ENCODE results near the gene OR10R2.
"Not testable (repeated sequence)": the region's sequence is repeated elsewhere in the genome, so short reads cannot be mapped to it uniquely, and the experiment has no call there.

OR10R2 gene
- 0 reads per million in 4 experiments for total RNA-seq

- DNase-seq: no peak
These were observed at the start of gene OR10R2 for GRCh38 chr1:158471920-158472319. Gene OR10R2, plus strand, starts transcription at chr1:158472220. Its CDS starts 106 bp downstream, at chr1:158472326.

GRCh38 chr1:158425027-158425426 lies 47.0 kb upstream of the OR10R2 start:
- no peak for DNase-seq

GRCh38 chr1:158426137-158426536 lies 45.9 kb upstream of the OR10R2 start, which contains the start of gene OR10K2:
Gene OR10K2, minus strand, starts transcription at chr1:158426237. Its CDS starts 5,371 bp downstream, at chr1:158420866.
- no peak for DNase-seq

GRCh38 chr1:158430163-158430562 lies 41.9 kb upstream of the OR10R2 start:
- not testable (repeated sequence) for DNase-seq

GRCh38 chr1:158434741-158435140 lies 37.3 kb upstream of the OR10R2 start:
- DNase-seq: no peak

GRCh38 chr1:158445376-158445775 lies 26.6 kb upstream of the OR10R2 start:
- DNase-seq: no peak

- DNase-seq: no peak
These were observed 17.5 kb upstream of the OR10R2 start for GRCh38 chr1:158454537-158454936.

- DNase-seq: no peak
These were observed 14.8 kb upstream of the OR10R2 start for GRCh38 chr1:158457246-158457645.

- DNase-seq: no peak
These were observed 13.8 kb upstream of the OR10R2 start for GRCh38 chr1:158458263-158458662.

GRCh38 chr1:158461534-158461933 lies 10.5 kb upstream of the OR10R2 start, which contains the start of gene OR10K1:
Gene OR10K1, plus strand, starts transcription at chr1:158461834. Its CDS starts 3,728 bp downstream, at chr1:158465562.
- no peak for DNase-seq

GRCh38 chr1:158485455-158485854 lies 13.4 kb downstream of the OR10R2 start:
- no peak for DNase-seq

GRCh38 chr1:158491316-158491715 lies 19.3 kb downstream of the OR10R2 start:
- no peak for DNase-seq

- DNase-seq: no peak
These were observed 21.0 kb downstream of the OR10R2 start for GRCh38 chr1:158493054-158493453.

- DNase-seq: no peak
These were observed 22.8 kb downstream of the OR10R2 start for GRCh38 chr1:158494796-158495195.

GRCh38 chr1:158496374-158496773 lies 24.4 kb downstream of the OR10R2 start:
- no peak for DNase-seq

- no peak for DNase-seq
These were observed 34.5 kb downstream of the OR10R2 start for GRCh38 chr1:158506369-158506987.

GRCh38 chr1:158507511-158507910 lies 35.5 kb downstream of the OR10R2 start:
- no peak for DNase-seq

- no peak for DNase-seq
These were observed 37.6 kb downstream of the OR10R2 start for GRCh38 chr1:158509471-158510156.

GRCh38 chr1:158516966-158517365 lies 44.9 kb downstream of the OR10R2 start:
- no peak for DNase-seq

GRCh38 chr1:158520021-158520420 lies 48.0 kb downstream of the OR10R2 start:
- DNase-seq: no peak

- no peak for DNase-seq
These were observed 49.1 kb downstream of the OR10R2 start for GRCh38 chr1:158520955-158521665.

- DNase-seq: no peak
These were observed 49.6 kb downstream of the OR10R2 start for GRCh38 chr1:158521666-158522058.

GRCh38 chr1:158527190-158527815 lies 55.3 kb downstream of the OR10R2 start:
- DNase-seq: no peak

Measured in effector CD8-positive, alpha-beta T cell (primary cell).